SU-DHL-6 (cell line): Measurements from ENCODE around the gene HOMER3.

Experiments
- CTCF ChIP-seq: fragments of 200-600 bp; sonication (generic); IDR thresholded peaks from one replicate; pipeline ENCODE4 v1.5.1; 2017; ENCODE audit warnings: antibody characterized with exemption, mild to moderate bottlenecking, low read length, moderate library complexity; ENCODE audit not compliant: insufficient read depth, poor library complexity, severe bottlenecking
- EZH2phosphoT487 ChIP-seq: fragments of 200-600 bp; sonication (generic), shearing (Covaris generic); conservative IDR thresholded peaks from 2 replicates; pipeline ENCODE4 v1.6.1; 2018; ENCODE audit warnings: mild to moderate bottlenecking, antibody characterized with exemption, low read length, moderate library complexity, mixed read lengths

- no peak for TF ChIP-seq EZH2phosphoT487
- no peak for TF ChIP-seq CTCF
These were observed 49.2 kb upstream of the HOMER3 start for GRCh38 chr19:18990128-18990708.
